HG02840 (cell line): ENCODE results near the gene CYP2S1.
"Not testable (repeated sequence)": the region's sequence is repeated elsewhere in the genome, so short reads cannot be mapped to it uniquely, and the experiment has no call there.

ENCODE experiments used
- ATAC-seq: cut with Tn5 transposase; IDR thresholded peaks from one replicate; pipeline ENCODE4 v1.9.1; 2021; ENCODE audit warnings: mild to moderate bottlenecking, moderate library complexity, moderate number of reproducible peaks; ENCODE audit not compliant: unreplicated experiment, low FRiP score

Gene CYP2S1

GRCh38 chr19:41193430-41194156, 574 bp downstream of the CYP2S1 start:
- ATAC-seq, result no peak

DNA sequence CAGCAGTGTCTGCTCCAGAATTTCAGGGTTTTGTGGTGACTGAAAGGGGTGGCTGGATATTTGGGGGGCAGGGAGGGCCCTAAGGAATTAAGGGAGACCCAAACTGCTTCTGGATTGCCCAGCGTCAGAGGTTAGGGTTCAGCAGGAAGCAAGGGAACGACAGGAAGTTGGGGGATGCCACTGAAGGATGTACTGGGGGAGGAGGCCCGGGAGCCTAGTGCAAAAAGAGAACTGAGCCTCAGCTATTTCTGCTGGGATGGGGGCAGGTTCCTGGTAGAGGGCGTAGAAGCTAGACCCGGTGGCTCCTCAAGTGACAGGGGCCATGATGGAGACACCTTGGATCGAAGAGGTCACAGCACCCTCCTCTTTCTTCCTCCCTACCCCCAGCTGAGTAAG, 1.1 kb downstream of the CYP2S1 start:
- no peak for ATAC-seq

DNA sequence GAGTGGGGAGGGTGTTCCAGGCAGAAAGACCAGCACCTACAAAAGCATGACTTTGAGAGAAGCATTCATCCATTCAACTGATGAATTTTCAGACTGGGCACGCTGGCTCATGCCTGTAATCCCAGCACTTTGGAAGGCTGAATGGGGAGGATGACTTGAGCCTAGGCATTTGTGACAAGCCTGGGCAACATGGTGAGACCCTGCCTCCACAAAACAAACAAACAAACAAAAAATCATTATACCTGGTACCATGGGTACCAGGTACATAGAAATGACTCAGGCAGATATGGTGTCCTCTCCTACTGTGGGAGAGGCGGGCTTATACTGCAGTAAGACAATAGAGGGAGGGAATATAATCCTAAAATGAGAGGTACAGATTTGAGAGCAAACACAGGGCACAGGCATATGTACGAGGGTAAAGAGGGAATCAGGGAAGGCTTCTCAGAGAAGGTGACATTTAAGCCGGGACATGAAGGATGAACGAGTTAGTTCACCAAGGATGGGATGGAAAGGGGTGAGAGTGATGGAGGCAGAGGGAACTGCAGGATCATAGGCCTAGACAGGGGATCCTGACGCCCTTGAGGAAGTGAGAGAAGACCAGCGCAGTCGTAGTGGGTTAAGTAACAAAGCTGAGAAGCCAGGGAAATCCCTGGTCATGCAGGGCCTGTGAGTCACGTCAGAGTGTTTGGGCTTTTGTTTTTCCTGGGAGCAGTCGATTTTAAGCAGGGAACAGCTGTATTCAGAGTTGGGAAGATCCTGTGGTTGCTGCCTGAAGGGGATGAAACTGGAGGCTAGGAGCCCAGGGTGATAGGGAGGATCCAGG, 2.9 kb downstream of the CYP2S1 start:
- no peak for ATAC-seq

DNA sequence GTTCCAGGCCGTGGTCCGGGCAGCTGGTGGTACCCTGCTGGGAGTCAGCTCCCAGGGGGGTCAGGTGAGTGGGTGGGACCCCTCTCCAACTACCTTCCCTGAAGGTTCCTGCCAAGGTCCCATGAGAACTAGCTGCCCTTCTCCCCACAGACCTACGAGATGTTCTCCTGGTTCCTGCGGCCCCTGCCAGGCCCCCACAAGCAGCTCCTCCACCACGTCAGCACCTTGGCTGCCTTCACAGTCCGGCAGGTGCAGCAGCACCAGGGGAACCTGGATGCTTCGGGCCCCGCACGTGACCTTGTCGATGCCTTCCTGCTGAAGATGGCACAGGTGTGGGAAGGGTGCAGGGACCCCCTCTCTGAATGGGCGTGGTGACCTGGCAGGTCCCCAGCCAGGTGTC, 5.5 kb downstream of the CYP2S1 start:
- no peak for ATAC-seq

DNA sequence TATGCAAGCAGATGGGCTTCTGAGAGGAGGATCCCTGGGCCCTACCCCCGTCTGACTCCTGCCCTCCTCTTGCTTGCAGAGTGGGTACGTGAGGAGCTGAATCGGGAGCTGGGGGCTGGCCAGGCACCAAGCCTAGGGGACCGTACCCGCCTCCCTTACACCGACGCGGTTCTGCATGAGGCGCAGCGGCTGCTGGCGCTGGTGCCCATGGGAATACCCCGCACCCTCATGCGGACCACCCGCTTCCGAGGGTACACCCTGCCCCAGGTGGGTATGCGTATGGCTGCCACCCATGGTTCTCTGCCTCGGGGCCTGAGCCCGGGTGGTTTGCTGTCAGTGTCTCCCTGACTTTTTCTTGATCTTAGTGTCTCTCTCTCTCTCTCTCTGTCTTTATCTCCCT, 10.4 kb downstream of the CYP2S1 start:
- ATAC-seq, result no peak

DNA sequence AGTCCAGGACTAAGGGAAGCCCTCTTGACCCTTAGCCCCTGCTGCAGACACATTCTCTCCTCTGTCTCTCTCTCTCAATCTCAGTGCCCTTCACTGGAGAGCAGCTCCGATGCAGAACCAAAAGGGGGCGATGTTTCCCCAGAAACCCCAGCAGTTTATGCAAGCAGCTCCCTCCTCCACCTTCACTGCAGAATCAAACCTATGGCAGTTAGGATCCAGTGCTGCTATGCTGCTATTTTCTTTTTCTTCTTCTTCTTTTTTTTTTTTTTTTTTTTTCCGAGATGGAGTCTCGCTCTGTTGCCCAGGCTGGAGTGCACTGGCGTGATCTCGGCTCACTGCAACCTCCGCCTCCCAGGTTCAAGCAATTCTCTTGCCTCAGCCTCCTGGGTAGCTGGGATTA, 11.3 kb downstream of the CYP2S1 start:
- not testable (repeated sequence) for ATAC-seq

DNA sequence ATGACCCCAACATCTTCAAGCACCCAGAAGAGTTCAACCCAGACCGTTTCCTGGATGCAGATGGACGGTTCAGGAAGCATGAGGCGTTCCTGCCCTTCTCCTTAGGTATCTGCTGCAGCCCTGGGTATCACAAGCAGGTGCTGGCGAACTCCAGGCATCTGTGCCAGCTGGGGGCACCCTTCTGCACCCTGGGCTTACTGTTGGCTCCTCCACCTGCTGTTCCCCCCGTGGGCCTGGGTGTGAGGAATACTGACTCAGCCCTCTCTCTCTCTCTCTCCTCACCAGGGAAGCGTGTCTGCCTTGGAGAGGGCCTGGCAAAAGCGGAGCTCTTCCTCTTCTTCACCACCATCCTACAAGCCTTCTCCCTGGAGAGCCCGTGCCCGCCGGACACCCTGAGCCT, 13.0 kb downstream of the CYP2S1 start:
- no peak for ATAC-seq

DNA sequence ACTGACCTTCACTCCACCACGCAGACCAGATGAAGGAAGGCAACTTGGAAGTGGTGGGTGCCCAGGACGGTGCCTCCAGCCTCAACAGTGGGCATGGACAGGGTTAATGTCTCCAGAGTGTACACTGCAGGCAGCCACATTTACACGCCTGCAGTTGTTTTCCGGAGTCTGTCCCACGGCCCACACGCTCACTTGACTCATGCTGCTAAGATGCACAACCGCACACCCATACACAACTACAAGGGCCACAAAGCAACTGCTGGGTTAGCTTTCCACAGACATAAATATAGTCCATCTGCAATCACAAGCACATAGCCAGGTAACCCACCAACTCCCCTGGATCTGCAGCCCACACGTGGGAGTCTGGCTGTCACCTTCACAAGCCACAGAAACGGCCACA, 13.4 kb downstream of the CYP2S1 start:
- no peak for ATAC-seq

GRCh38 chr19:41206926-41207750, 14.1 kb downstream of the CYP2S1 start:
- no peak for ATAC-seq

DNA sequence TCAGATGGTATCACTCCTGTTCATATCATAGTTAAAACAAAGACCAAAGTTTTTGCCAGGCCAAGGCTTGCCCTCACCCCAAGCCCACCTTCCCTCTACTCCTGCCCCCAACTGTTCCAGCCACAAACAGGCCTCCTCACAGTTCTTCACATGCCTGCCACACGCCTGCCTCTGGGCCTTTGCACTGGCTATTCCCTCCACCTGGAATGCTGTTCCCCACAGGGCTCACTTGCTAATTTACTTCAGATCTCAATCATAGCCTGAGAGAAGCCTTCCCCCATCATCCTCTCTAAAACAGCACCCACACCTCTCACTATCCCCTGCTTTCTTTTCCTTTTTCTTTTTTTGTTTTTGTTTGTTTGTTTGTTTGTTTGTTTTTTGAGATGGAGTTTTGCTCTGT, 21.1 kb downstream of the CYP2S1 start:
- no peak for ATAC-seq

GRCh38 chr19:41217741-41218140, 24.7 kb downstream of the CYP2S1 start:
- no peak for ATAC-seq

- ATAC-seq, result no peak
Observed at GRCh38 chr19:41218249-41218614, 25.2 kb downstream of the CYP2S1 start.

DNA sequence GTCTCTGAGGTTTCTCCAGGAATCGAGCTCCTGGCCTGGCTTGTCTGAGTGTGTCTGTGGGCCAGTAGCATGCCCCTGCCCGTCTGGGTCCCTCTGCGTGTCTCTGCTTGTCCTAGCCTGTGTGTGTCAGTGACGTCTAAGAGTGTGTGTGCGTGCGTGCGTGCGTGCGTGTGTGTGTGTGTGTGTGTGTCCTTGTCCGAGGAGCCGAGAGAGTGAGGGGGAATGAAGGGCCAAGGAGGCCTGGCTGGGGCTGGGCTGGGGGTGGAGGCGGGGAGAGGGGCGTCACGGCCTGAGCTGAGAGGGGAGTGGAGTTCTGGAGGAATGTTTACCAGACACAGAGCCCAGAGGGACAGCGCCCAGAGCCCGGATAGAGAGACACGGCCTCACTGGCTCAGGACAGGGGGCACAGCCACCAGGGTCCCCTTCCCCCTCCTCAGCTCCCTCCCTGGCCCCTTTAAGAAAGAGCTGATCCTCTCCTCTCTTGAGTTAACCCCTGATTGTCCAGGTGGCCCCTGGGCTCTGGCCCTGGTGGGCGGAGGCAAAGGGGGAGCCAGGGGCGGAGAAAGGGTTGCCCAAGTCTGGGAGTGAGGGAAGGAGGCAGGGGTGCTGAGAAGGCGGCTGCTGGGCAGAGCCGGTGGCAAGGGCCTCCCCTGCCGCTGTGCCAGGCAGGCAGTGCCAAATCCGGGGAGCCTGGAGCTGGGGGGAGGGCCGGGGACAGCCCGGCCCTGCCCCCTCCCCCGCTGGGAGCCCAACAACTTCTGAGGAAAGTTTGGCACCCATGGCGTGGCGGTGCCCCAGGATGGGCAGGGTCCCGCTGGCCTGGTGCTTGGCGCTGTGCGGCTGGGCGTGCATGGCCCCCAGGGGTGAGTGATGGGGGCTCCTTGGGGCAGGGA, 25.8 kb downstream of the CYP2S1 start, which contains the start of gene AXL:
AXL (plus strand) TSS at position 609 of the 893 bp plus-strand sequence; CDS start at position 779, 170 bp downstream.
- ATAC-seq, result no peak

GRCh38 chr19:41219924-41220567, 27.0 kb downstream of the CYP2S1 start:
- no peak for ATAC-seq

- no peak for ATAC-seq
Observed at GRCh38 chr19:41220811-41221210, 27.8 kb downstream of the CYP2S1 start.

- ATAC-seq, result no peak
Observed at GRCh38 chr19:41221514-41222205, 28.6 kb downstream of the CYP2S1 start.

DNA sequence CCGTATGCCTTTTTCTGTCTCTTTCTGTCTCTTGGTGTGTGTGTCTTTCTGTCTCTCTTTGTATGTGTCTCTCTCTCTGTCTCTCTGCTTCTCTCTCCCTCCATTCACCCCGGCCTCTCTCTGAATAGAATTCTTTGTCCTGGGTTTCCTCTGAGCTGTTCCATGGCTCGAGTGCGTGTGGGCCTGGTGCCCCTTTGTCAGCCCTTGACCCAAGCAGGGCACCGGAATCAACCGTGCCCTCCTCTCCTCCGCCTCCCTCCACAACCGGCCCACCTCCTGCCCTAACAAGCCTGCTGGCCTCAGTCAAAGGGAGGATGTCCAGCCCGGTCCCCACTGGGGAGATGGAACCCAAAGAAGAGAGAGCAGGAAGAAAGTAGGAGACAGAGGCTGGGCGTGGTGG, 29.2 kb downstream of the CYP2S1 start:
- no peak for ATAC-seq

GRCh38 chr19:41223431-41224234, 30.6 kb downstream of the CYP2S1 start:
- no peak for ATAC-seq
